ENCODE measurements around the gene AMH. TPM values are rescaled to one million over a fixed set of nuclear protein-coding genes. Genes with fewer than 3 reads are reported as not detected.

Gene AMH
- polyA plus RNA-seq, 2 of the 4 experiments (the other 2 are of a cell fraction), result 3.0 to 12.0 TPM

GRCh38 chr19:2243274-2244124 lies 5.6 kb upstream of the AMH start:
- Histone ChIP-seq H3K4me1 (peaks cover 57% of the 10 kb centered on the region), H3K27ac (peak overlapping the region in 1 of 2 experiments; percentile 7; a peak in 1 of 6 replicates), H3K4me3 (no peak overlapping the region), H3K9me3 (no peaks in the 10 kb centered on the region), H3K4me2 (no peak overlapping the region)
- TF ChIP-seq, protein P1, sequence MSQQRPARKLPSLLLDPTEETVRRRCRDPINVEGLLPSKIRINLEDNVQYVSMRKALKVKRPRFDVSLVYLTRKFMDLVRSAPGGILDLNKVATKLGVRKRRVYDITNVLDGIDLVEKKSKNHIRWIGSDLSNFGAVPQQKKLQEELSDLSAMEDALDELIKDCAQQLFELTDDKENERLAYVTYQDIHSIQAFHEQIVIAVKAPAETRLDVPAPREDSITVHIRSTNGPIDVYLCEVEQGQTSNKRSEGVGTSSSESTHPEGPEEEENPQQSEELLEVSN (IDR thresholded peaks at IDR 0.05; ENCODE audit: borderline replicate concordance, low read depth), result no peak
- TF ChIP-seq NPAS2 (CRISPR knock-in tag; IDR thresholded peaks at IDR 0.05; ENCODE audit: borderline replicate concordance) (no peak), RFX5 (IDR thresholded peaks at IDR 0.05) (no peak), EHF (CRISPR knock-in tag; IDR thresholded peaks at IDR 0.05) (no peak), POLR2AphosphoS2 (conservative IDR thresholded peaks at IDR 0.05; ENCODE audit: low read length) (no peak), CHD4 (IDR thresholded peaks at IDR 0.05; ENCODE audit: borderline replicate concordance) (no peak), NR3C1 (IDR thresholded peaks at IDR 0.05) (no peak), FOXS1 (CRISPR knock-in tag; IDR thresholded peaks at IDR 0.05) (no peak), HOXB13 (CRISPR knock-in tag; IDR thresholded peaks at IDR 0.05; ENCODE audit: low read depth) (no peak), ZC3H11A (IDR thresholded peaks at IDR 0.05) (no peak), FOSL2 (IDR thresholded peaks at IDR 0.05) (no peak), FOSL2 (CRISPR knock-in tag; IDR thresholded peaks at IDR 0.05) (no peak), MYC (IDR thresholded peaks at IDR 0.05; ENCODE audit: borderline replicate concordance, low read length) (no peak), MAZ (IDR thresholded peaks at IDR 0.05; ENCODE audit: borderline replicate concordance, low read depth, low read length) (no peak)
- TF ChIP-seq, protein P2, sequence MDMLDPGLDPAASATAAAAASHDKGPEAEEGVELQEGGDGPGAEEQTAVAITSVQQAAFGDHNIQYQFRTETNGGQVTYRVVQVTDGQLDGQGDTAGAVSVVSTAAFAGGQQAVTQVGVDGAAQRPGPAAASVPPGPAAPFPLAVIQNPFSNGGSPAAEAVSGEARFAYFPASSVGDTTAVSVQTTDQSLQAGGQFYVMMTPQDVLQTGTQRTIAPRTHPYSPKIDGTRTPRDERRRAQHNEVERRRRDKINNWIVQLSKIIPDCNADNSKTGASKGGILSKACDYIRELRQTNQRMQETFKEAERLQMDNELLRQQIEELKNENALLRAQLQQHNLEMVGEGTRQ (IDR thresholded peaks at IDR 0.05), result no peak
- WGBS (ENCODE audit: missing lambda C conversion rate), result 69% methylated on average over 20 of the region's 32 CpGs
- CTCF ChIA-PET, result interaction anchor here (1.5 kb wide), 1 partner anchor 19 kb away, joined by 4 read pairs; no protein-coding TSS in a partner anchor
- POLR2A ChIA-PET, result interaction anchor here (0.5 kb wide), 1 partner anchor 82 kb away, joined by 6 read pairs; no protein-coding TSS in a partner anchor
- ATAC-seq (peak in 1 of 2 experiments; percentile 6; a peak in 2 of 6 replicates), DNase-seq (ENCODE audit: low read depth in 1 of 2, low spot score in 1 of 2) (no peak), FAIRE-seq (no peak)

DNA sequence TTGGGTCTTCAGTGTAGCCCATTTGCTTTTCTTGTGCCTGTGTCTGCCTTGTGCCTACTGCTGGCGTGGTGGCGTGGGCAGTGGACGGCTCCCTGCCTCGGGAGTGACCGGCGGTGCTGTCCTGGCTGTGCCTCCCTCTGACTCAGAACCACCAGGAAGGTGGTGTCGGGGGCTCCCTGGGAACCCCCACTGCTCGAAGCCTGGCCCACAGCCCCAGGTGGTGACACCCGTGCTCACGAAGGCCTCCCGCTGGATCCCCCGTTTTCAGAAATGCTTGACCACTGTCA lies 5.1 kb upstream of the AMH start:
- Histone ChIP-seq H3K4me1 (peaks cover 52% of the 10 kb centered on the region), H3K27ac (peak overlapping the region in 1 of 2 experiments; percentile 7; a peak in 1 of 6 replicates), H3K4me3 (no peak overlapping the region), H3K4me2 (no peak overlapping the region), H3K9me3 (no peaks in the 10 kb centered on the region)
- no peak for ATAC-seq
- DNase-seq (ENCODE audit: low read depth in 1 of 2, low spot score in 1 of 2), result no peak
- ChIA-PET CTCF (interaction anchor here (0.6 to 1.5 kb wide), 2 partner anchors 18 to 665 kb away, joined by 3 to 4 read pairs; no protein-coding TSS in a partner anchor), POLR2A (no interaction called here)
- no peak for TF ChIP-seq NPAS2 (CRISPR knock-in tag; IDR thresholded peaks at IDR 0.05; ENCODE audit: borderline replicate concordance)
- TF ChIP-seq, protein P2 (IDR thresholded peaks at IDR 0.05), result no peak
- TF ChIP-seq MAFK (IDR thresholded peaks at IDR 0.05; ENCODE audit: partially characterized antibody), result no peak
- WGBS (ENCODE audit: missing lambda C conversion rate), result 70% methylated on average over 2 of the region's 12 CpGs
- FAIRE-seq, result no peak

DNA sequence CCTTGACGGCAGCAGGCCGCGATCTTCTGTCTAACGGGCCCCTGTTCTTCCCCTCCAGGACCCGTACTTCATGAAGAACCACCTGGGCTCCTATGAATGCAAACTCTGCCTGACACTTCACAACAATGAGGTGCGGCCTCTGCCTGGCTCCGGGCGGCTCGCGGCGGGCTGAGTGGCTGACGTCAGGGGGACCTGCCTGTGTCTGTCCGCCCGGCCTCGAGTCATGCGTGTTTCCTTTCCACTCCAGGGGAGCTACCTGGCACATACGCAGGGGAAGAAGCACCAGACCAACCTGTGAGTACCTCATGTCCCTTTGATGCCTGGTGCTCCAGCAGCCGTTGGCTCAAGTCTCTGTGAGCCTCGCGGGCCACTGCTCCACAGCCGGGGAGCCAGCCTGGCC lies 4.6 kb upstream of the AMH start:
- no peak overlapping the region for H3K4me2 ChIP-seq
- no peak for DNase-seq (ENCODE audit: low read depth in 1 of 2, low spot score in 1 of 2)
- H3K4me1 ChIP-seq, result peaks cover 47% of the 10 kb centered on the region
- H3K9me3 ChIP-seq, result no peaks in the 10 kb centered on the region
- no peak overlapping the region for H3K4me3 ChIP-seq
- ATAC-seq, result no peak
- TF ChIP-seq, protein P3, sequence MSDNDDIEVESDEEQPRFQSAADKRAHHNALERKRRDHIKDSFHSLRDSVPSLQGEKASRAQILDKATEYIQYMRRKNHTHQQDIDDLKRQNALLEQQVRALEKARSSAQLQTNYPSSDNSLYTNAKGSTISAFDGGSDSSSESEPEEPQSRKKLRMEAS (IDR thresholded peaks at IDR 0.05), result no peak
- TF ChIP-seq RFX5 (IDR thresholded peaks at IDR 0.05), result no peak
- TF ChIP-seq GATA3 (IDR thresholded peaks at IDR 0.05; ENCODE audit: borderline replicate concordance), result no peak
- TF ChIP-seq JUNB (IDR thresholded peaks at IDR 0.05), result no peak
- no peak for TF ChIP-seq HOXB5 (CRISPR knock-in tag; IDR thresholded peaks at IDR 0.05)
- TF ChIP-seq NR3C1 (IDR thresholded peaks at IDR 0.05), result no peak
- no peak for TF ChIP-seq BHLHE40 (IDR thresholded peaks at IDR 0.05; ENCODE audit: low read depth, low read length)
- TF ChIP-seq, protein P4, sequence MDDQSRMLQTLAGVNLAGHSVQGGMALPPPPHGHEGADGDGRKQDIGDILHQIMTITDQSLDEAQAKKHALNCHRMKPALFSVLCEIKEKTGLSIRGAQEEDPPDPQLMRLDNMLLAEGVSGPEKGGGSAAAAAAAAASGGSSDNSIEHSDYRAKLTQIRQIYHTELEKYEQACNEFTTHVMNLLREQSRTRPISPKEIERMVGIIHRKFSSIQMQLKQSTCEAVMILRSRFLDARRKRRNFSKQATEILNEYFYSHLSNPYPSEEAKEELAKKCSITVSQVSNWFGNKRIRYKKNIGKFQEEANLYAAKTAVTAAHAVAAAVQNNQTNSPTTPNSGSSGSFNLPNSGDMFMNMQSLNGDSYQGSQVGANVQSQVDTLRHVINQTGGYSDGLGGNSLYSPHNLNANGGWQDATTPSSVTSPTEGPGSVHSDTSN (IDR thresholded peaks at IDR 0.05), result no peak
- TF ChIP-seq HOXA7 (CRISPR knock-in tag; IDR thresholded peaks at IDR 0.05), result no peak
- TF ChIP-seq RARB (CRISPR knock-in tag; IDR thresholded peaks at IDR 0.05), result no peak
- TF ChIP-seq SMC3 (IDR thresholded peaks at IDR 0.05), result no peak
- H3K27ac ChIP-seq, result no peak overlapping the region
- ChIA-PET CTCF (interaction anchor here (0.6 kb wide), 1 partner anchor 665 kb away, joined by 3 read pairs; no protein-coding TSS in a partner anchor), POLR2A (no interaction called here)
- no peak for FAIRE-seq
- WGBS (ENCODE audit: missing lambda C conversion rate), result 96% methylated on average over 18 of the region's 21 CpGs

All from A549 (cell line).